GM12872 (cell line): ENCODE results near the gene SERPINA5.

Experiments used
- TF ChIP-seq, protein P1 (sequence below): IDR thresholded peaks from 3 replicates; pipeline ENCODE4 v1.5.1; 2011; ENCODE audit warnings: low read depth, mild to moderate bottlenecking, low read length, moderate library complexity; ENCODE audit not compliant: insufficient read depth

Gene SERPINA5

GRCh38 chr14:94598506-94598815, 17.2 kb downstream of the SERPINA5 start:
- TF ChIP-seq, protein P1, sequence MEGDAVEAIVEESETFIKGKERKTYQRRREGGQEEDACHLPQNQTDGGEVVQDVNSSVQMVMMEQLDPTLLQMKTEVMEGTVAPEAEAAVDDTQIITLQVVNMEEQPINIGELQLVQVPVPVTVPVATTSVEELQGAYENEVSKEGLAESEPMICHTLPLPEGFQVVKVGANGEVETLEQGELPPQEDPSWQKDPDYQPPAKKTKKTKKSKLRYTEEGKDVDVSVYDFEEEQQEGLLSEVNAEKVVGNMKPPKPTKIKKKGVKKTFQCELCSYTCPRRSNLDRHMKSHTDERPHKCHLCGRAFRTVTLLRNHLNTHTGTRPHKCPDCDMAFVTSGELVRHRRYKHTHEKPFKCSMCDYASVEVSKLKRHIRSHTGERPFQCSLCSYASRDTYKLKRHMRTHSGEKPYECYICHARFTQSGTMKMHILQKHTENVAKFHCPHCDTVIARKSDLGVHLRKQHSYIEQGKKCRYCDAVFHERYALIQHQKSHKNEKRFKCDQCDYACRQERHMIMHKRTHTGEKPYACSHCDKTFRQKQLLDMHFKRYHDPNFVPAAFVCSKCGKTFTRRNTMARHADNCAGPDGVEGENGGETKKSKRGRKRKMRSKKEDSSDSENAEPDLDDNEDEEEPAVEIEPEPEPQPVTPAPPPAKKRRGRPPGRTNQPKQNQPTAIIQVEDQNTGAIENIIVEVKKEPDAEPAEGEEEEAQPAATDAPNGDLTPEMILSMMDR: no peak

GRCh38 chr14:94598816-94599655, 17.8 kb downstream of the SERPINA5 start:
- TF ChIP-seq, protein P1: no peak

DNA sequence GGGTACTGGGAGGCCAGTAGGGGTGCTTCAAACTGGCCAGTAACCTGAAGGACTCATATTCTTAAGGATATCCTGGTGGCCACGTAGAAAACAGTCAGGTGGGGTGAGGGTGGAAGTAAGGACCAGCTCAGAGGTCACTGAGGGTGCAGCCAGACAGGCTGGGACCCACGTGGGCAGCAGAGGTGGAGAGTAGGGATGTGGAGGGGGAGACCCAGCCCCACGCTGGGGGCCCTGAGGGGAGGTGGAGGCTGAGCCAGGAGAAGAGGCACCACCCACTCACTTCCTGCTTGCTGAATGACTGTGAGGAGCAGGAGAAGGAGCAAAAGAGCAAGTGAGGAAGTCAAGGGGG, 18.4 kb downstream of the SERPINA5 start:
- TF ChIP-seq, protein P1: no peak

GRCh38 chr14:94600148-94600545, 18.9 kb downstream of the SERPINA5 start:
- TF ChIP-seq, protein P1: no peak

DNA sequence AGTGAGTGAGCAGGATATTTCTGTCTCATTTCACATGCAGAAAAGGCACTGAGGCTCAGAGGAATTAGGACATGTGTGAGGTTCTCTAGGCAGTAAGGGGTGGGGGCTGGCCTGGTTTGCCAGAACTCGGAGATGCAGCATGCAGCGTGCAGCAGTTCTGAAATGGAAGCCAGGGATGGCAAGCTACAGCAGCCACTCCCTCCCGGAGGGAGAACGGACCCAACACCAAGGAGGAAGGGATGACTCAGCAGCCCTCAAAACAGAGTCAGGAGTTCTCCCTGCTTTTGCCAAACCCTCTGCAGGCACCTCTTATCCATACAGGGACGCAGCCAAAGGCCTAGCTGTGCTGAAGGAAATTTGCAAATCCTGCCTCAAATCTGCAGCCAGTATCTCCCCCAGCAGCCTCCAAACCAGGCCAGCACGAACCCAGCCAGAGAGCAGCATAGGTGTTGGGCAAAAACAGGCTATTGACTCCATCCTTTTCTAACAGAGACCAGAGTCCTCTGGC, 20.7 kb downstream of the SERPINA5 start:
- TF ChIP-seq, protein P1: no peak

DNA sequence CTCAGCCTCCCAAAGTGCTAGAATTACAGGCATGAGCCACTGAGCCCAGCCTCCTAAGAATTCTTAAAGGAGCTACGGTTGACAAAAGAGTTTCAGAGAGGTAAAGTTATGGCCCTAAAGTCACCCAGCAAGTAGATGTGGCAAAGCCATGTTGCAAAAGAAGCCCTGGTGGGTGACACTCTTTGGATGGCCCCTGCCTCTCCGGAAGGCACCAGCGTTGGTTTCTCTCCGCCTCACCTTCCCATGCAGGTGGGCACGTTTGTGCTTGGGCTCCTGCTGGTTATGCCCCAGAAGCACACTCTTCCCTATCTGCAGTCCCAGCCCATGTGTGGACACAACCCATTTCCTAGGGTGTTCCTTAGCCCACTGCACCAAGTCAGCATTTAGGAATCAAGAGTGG, 21.5 kb downstream of the SERPINA5 start:
- TF ChIP-seq, protein P1: no peak

DNA sequence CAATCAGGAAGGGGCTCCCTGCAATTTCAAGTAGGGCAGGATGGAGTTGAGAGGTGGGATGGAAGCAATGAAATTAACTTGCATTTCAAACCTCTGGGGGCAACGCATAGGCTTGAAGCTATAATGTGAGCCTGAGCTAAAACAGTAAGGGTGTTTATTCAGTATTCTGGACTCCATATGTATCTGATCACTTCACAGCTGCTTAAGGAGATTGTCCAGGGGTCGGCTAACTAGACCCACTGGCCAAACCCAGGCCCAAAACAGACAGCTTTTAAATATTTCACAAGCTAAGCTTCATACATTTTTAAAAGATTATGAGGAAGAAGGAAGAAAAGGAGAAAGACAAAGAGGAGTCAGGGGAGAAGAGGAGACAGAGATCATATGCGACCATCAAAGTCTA, 24.1 kb downstream of the SERPINA5 start:
- TF ChIP-seq, protein P1: no peak
